Stimulated activated naive CD4-positive, alpha-beta T cell (primary cell): ENCODE results near the gene RGS6.

Experiments
- DNase-seq, 6 experiments: peaks; one replicate each; lab custom pipeline; 2025; lab: John Stamatoyannopoulos, UW

The RGS6 gene

DNA sequence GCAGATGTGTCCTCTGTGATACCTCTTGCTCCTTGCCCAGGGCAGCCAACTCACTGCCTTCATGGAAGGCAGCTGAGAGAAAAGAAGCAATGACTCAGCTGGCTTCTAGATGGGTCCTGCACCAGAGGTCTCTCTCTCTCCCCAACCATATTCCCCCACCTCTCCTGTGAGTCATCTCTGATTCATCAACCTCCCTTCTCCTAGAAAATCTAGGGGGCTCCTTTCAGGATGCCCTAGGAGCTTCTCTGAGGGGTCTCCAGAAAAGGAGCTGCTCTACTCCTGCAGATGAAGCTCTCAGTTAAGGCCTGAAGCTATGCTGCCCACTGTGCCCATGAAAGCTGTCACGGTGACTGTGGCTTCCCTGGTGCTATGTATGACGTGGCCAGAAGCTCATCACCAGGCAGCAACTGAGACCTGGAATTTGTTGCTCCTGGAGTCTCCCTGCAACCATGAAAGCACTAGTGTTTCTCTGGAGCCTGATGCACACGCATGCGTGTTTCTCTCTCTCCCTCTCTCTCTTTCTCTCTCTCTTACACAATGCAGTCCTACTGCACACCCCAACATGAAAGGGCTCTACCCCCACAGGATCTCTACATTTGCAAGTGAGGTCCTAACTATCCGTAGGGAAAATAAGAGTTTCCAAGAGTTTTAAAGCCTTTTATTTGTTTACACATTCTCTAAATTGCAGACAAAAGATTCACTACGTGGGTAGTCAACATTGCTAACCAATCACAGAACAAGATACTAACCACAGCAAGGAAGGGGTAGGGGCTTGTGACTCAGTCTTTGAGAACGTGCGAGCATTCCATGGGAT is 676.4 kb downstream of the RGS6 start:
- DNase-seq: no peak

DNA sequence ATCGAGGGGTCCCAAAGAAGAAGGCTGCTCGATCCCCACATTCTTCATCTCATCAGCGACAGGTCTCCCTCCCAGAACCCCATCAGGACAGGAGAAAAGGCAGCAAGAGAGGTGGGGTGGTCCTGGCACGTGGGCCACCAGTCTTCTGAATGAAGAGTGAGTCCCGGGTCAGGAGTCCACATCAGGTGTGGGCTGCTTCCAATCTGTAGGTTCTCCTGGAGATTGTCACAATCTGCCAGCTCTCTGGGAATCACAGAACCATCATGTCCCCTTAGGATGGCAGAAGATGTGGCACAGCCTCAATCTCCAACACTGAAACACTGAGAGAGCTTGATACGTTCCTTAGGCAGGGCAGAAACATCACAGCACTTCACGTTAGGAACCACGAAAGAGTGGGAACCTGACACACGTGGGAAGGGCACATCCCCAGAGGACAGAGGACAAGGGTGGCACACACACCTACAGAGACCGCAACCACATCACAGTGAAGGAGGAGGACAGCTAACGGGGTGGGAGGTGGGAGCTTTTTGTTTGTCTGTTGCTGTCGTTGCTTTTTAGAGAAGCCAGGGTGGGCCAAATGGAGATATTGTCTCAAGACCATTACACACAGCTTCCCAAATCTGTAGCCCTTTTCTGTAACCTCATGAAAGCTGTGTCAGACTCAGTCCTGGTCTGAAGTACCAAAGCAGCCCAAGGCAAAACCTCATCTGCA is 677.1 kb downstream of the RGS6 start:
- no peak for DNase-seq

DNA sequence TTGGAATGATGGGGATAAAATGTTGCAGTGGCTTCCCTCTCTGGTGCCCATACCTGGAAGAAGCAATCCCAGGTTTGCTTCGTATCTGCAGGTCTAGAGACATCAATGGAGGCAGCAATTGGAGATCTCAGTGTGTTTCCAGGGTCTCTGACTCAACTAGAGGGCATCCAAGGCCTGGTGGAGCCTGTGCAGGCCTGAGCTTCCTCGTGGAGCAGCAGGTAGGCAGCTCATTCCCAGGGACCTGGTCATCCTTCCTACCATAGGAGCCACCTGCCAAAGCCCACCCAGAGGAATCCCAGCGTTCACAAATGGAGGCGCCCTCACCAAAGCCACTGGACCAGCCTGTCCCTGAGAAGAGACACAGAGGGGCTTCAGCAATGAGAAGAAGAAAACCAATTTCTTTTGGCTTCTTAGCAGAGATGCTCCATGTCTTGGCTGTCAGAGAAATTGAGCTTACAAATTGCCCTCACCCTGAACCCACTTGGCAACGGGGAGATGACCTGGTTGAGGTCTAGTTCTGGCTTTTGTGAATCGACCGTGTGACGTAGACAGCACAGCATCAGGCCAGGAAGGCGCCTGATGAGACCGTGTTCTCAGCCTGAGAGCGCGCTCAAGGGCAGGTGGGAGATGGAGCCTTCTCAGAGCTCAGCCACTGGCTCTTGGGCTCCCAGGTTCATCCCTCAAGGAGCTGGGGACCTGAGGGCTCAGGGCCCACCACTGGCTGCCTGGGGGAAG is 678.0 kb downstream of the RGS6 start:
- DNase-seq: no peak

- no peak for DNase-seq
Observed at GRCh38 chr14:72610831-72611200, 678.6 kb downstream of the RGS6 start.

DNA sequence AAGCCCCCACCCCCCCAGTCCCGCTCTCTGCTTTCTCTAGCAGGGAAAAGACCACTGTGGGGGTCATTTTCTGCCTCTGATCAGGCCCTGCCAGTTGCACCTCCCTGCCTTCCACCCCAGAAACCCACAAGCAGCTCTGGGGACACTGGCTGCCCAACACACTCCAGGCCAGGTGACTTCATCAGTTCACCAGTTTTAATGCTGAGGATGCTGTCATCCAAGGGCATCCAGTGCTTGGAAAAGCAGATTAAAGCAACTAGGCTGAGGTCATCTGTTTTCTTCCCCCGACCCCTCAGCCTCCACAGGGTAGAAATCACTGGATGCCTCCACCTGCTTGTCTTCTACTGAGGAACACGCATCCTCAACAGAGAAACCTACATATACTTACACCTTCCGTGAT is 679.3 kb downstream of the RGS6 start:
- no peak for DNase-seq

- DNase-seq: no peak
Observed at GRCh38 chr14:72612041-72612440, 679.8 kb downstream of the RGS6 start.

- DNase-seq: no peak
Observed at GRCh38 chr14:72613231-72613974, 681.2 kb downstream of the RGS6 start.

DNA sequence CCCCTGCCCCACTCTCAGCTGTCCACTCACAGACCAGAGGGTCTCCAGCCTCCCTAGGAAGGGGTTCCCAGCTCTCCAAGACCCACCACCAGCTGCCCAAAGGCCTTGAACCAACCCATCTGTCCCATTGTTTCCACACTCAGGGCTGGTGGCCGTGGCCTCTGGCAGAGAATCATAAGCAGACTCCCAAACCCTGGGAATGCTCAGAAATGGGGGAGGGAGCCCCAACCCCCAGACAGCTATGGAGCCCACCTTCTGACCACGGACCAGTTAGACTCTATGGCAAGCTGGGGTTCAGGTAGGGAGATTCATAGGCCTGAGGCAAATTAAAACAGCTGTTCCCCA is 681.7 kb downstream of the RGS6 start:
- DNase-seq: no peak

GRCh38 chr14:72614365-72614764 is 682.1 kb downstream of the RGS6 start:
- DNase-seq: no peak

GRCh38 chr14:72614891-72615415 is 682.7 kb downstream of the RGS6 start:
- DNase-seq: no peak

GRCh38 chr14:72615451-72616121 is 683.4 kb downstream of the RGS6 start:
- DNase-seq: no peak
